NCI-H226 (cell line): Measurements from ENCODE around the gene FTCD.

Source experiments
- DNase-seq: peaks from one replicate; pipeline ENCODE4 v3.0.0-alpha.2; 2015

Gene FTCD

DNA sequence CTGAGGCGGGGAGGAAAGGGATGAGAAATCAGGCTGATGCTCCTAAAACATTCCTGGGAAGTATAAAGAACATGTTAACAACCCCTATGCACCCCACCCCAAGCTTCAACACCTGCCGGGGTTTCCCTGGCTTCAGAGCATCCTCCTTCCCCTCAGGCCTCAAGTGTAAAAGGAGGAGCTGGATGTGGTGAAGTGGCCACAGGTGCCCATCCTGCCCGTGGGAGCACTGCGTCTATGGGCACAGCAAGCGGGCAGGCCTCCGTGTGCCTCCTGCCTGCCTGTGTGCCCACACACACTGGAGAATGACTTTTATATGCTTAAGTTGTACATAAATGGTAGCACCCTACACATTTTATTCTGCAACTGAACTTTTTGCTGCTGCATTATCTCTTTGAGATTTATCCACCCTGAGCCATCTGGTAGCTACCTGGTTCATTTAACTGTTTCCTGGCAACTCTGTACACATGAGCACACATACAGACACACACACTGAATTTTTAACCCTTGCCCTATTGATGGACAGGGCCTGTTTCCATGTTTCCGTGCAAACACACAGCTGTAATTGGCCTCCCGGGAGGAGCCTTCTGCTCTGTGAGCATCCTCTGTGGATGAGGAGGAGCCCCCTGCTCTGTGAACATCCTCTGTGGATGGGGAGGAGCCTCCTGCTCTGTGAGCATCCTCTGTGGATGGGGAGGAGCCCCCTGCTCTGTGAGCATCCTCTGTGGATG is 13.4 kb upstream of the FTCD start:
- no peak for DNase-seq

DNA sequence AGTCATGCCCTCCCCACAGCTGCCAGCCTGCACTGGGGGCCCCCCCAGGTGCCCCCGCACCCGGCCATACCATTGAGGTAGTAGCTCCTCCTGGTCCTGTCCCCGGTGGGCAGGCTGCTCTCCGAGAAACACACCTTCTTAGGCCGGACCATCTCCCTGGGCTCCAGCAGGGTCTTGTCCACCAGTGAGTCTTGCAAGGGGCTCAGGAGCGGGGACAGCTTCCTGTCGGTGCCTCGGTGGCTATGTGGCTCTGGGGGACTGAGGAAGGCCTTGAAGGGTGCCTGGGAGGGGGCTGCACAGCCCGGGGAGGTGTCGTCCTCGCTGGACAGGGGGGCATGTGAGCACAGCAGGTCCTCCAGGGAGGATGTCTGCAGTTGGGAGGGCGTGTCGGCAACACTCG is 12.9 kb upstream of the FTCD start:
- DNase-seq, result no peak

- DNase-seq, result no peak
Measured at GRCh38 chr21:46165098-46165497, 9.7 kb upstream of the FTCD start.

DNA sequence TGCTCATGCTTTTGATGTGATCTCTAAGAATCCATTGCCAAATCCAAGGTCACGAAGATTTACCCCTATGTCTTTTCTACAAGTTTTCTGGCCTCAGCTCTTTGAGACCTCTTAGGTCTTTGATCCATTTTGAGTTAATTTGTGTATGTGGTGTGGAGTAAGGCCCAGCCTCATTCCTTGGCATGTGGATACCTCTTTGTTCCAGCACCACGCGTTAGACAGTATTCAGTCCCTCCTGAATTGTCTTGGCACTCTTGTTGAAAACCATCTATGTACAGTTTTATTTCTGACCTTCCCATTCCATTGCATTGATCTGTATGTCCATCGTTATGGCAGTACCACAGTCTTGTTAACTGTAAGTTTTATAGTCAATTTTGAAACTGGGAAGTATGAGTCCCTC is 8.0 kb upstream of the FTCD start:
- DNase-seq, result no peak

- no peak for DNase-seq
Measured at GRCh38 chr21:46161633-46162592, 6.5 kb upstream of the FTCD start.

- no peak for DNase-seq
Measured at GRCh38 chr21:46160907-46161632, 5.7 kb upstream of the FTCD start.

DNA sequence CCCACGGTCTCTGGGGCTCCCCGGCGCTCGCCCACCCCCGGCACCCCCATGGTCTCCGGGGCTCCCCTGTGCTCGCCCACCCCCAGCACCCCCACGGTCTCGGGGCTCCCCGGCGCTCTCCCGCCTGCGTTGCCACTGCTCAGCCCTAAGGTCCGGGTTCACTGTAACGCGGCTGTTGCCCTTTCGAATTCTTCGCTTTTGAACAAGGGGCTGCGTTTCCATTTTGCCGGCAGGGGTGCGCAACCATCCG is 5.2 kb upstream of the FTCD start:
- DNase-seq, result no peak

- no peak for DNase-seq
Measured at GRCh38 chr21:46159841-46160656, 4.7 kb upstream of the FTCD start.

DNA sequence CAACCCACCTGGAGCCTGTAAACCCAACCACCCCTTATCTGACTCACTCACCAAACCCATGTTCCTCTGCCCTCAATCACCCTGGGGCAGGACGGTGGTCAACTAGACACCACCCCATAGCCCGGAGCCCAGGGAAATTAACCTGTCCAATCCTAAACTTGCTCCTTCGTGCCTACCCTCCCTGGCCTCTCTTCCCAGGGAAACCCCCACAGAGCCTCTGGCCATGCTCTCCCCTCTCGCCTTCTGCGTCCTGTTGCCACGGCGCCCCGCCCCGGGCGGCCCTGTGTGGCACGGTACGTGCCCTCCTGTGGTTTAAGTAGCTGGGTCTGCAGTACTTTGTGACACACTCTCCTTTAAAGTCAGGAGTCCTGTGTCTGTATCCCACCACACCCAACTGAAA is 4.0 kb upstream of the FTCD start:
- DNase-seq, result no peak

DNA sequence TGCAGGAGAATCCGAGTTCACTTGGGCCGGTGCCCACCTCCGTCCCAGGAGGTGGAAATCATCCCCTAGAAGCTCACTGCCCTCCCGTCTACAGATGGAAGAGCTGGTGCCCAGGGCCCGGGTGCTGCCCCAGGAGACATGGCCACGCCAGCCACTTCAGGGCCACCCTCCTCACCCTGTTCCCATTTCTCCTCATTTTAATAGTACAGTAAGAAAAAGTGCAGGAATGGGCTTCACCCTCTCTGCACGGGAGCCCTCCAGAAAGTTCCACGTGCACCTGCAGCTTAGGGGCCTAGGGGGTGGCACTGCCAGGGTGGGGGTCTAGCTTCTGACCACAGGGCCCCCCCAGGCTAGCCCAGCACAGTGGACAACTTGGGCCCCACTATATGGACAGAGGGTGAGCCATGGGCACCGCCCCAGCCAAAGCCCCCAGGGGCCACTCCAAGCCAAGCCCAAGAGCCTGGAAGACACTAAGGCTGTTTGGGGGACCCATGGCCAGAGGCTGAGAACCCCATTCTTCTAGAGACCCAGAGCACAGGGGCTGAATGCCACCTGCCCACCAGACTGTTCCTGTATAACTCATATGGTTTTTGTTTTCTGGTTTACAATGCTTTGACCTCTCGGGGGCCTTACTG is 3.4 kb upstream of the FTCD start:
- DNase-seq, result no peak

DNA sequence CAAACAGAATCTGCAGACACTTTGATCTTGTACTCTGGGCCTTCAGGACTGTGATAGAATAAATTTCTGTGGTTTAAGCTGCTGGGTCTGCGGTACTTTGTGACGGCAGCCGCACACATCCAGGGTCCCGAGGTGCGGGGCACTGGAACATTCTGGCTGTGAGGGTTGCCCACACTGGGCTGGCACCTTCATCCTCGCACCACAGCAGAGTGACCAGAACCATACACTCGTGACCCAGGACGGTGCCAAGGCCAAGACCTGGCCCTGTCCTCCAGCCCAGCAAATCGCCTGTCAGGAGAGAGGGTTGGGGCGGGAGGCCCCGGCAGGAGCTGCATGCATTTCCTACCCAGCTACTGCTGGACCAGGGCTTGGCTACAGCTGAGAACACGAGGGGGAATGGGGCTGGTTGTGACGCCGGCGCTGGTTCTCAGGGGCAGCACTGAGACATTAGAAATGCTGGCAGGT is 2.6 kb upstream of the FTCD start:
- DNase-seq, result no peak

GRCh38 chr21:46157396-46157986 is 2.1 kb upstream of the FTCD start:
- no peak for DNase-seq

DNA sequence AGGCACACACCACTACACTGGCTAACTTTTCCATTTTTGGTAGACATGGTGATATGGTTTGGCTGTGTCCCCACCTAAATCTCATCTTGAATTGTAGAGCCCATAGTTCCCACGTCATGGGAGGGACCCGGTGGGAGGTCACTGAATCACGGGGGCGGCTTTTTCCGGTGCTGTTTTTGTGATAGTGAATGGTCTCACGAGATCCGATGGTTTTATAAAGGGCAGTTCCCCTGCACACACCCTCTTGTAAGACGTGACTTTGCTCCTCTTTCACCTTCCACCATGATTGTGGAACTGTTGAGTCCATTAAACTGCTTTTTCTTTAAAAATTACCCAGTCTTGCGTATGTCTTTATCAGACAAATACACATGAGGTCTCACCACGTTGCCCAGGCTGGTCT is 1.3 kb upstream of the FTCD start:
- DNase-seq, result no peak

- no peak for DNase-seq
Measured at GRCh38 chr21:46156378-46156645, 933 bp upstream of the FTCD start.

DNA sequence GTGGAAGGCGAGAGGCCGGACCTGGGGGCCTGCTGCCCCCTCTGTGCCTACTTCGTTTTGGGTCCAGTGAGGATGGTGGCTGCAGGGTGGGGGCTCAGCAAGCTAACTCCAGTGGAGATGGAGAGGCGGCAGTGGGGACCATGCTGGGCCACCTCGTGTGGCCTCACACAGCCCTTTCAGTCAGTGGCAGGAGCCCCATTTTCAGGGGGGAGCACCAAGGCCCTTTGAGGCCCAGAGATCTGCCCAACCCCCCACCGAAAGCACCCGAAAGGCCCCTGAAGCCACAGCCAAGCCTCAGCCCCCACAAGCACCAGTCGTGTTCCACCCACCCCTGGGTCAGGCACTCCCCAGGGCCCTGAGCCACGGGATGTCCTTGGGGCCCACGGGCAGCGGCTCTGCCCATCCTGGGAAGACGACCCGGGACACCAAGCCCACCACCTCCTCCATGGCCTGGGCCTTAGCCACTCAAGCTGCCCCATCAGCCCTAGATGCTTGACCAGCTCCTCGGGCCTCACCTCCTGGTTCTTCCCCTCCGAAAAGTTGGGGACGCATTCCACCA is 345 bp downstream of the FTCD start:
- DNase-seq, result no peak

GRCh38 chr21:46154155-46154954 is 1.0 kb downstream of the FTCD start:
- DNase-seq, result no peak

DNA sequence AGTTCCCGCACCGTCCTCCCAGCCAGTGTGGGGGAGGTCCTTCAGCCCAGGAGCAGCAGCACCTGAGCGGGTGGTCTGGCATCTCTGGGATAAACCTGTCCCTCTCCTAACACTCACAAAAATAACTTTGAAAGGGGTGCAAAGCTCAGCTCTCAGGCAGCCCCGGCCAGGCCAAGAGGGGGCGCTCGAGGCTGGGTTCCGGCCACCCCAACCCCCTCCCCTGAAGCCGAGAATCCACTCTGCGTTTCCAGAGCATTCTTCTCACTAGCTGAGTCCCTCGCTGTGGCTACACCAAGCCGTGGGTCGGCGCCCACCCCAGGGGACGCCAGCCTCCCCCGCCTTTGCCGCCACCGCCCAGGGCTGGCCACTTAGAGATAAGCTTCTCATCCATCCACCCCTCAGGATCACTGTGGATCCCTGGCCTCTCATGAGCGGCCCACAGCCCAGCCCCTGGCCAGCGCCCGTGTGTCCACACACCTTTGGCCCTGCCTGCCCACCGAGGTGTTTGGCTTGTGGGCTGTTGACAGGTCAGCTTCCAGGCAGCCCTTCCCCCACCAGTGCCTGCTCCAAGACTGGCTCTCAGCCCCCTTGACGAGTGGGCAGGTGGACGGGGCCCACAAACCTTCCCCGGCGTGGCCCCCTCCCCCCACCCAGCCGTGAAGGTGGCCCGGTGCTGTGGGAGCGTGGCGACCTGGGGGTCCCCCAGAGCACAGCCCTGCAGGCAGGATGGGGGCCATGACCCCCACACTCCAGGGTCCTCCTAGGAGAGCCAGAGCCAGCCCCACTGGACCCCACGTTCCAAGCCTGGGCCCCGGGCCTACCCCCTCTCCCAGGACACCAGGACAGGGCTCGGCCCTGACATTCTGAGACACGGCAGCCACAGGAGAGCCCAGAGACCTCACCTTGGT is 1.9 kb downstream of the FTCD start:
- DNase-seq, result peak; percentile 9

DNA sequence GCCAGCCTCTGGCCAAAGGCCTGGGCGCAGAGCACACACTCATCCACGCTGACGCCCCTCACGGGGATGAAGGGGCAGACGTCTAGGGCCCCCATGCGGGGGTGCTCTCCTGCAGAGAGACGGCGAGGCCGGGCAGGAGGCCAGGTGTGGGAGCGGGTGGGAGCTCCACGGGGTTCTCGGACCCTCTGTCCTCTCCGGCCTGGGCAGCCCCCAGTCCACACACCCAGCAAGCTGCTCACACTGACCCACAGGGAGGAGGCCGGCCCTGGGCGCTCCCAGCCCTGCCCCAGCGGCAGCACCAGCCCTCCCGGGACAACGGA is 2.5 kb downstream of the FTCD start:
- DNase-seq, result no peak

DNA sequence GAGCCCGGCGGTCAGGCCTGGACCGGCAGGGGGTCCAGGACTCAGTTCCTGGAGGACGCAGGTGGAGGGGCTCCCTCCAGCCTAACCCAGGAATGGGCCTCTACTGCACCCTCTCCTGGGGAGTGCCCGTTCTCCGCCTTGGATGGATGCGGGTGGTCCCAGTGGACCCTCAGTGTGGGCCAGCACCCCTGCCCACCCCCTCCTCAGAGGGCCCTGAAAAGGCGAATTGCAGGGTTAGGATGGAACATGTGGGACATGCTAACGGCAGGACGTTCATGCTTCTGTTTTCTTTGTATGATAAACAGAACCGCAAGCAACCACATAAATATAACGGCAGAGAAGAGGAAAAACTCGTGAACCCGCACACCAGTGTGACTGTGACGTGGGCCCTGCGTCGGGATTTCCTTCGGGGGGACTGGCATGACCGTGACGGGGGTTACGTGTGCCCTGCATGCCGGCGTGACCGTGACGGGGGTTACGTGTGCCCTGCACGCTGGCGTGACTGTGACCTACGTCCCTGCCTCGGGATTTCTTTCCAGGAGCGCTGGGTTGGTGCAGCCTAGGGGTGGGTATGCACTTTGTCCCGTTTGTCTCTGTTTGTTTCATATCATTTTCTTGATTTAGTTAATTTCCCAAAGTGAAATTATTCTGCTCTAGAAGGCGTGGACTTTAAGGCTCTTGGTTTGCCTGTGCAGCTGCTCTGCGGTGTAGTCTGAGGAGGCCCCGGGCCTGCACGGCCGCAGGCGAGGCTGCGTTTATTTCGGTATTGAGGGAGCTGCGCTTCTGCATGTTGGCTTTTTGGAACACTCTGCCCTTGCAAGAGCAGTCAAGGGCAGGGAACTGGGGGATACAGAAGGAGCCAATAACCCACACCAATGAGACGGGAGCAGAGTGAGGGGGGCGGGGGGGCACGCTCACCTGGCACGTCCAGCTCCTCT is 3.1 kb downstream of the FTCD start:
- no peak for DNase-seq
